Measurements from ENCODE around the gene GAGE13. TPM values are rescaled to one million over a fixed set of nuclear protein-coding genes. Genes with fewer than 3 reads are reported as not detected.

GAGE13 gene
- total and polyA plus RNA-seq, 2 of the 8 experiments (the other 6 are each of a cell fraction or from before 2014, with no cell fraction given) = not detected

DNA sequence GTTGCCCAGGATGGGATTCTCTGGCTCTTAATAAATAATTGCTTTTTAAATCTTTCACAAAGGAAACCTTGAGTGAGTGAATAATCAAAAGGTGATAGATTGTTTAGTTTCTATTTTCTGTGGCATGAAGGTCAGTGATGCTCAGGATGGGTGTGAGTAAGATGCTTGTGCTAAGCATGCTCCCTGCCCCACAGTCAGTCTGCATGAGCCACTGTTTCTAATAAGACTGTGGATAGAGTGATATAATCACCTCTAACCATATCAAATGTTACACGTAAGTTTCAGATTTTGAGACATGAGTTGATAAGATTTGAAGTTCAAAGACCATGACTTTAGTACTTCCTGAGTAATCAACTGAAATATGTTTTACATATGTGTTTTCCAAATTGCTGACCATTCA, 30.7 kb upstream of the GAGE13 start:
- Histone ChIP-seq H4K91ac (replicated peaks; ENCODE audit: insufficient read length, low read length) (no peak overlapping the region), H2BK120ac (replicated peaks; ENCODE audit: low read depth, low read length) (no peak overlapping the region), H2BK5ac (ENCODE audit: low read depth, low read length) (no peak overlapping the region), H3K18ac (ENCODE audit: extremely low read depth, low read length) (no peak overlapping the region), H3K23ac (ENCODE audit: insufficient read length) (no peak overlapping the region), H3K56ac (replicated peaks; ENCODE audit: insufficient read length, low read depth, low read length) (no peak overlapping the region), H4K5ac (ENCODE audit: insufficient read length, low read depth, low read length) (no peak overlapping the region), H3K79me2 (ENCODE audit: control insufficient read depth in 1 of 2, insufficient read depth in 2 of 2, low read length in 2 of 2) (no peaks in the 10 kb centered on the region), H3K27ac (ENCODE audit: low read depth, low read length) (no peak overlapping the region), H3K4me2 (ENCODE audit: insufficient read depth in 1 of 2, low read depth in 2 of 2, low read length in 2 of 2) (no peak overlapping the region), H3K4me1 (replicated peaks in 1 of 4; ENCODE audit: control insufficient read depth in 3 of 4, insufficient read depth in 4 of 4, low read length in 3 of 4) (no peaks in the 10 kb centered on the region), H3K23me2 (ENCODE audit: low read depth, low read length) (no peaks in the 10 kb centered on the region), H3K79me1 (ENCODE audit: low read depth, low read length) (no peaks in the 10 kb centered on the region), H2BK12ac (ENCODE audit: low read depth, low read length) (no peak overlapping the region), H2BK20ac (ENCODE audit: low read length) (no peak overlapping the region), H2AK5ac (ENCODE audit: low read depth, low read length) (no peak overlapping the region), H3K9me3 (ENCODE audit: insufficient read depth in 2 of 2, low read depth in 1 of 2, low read length in 1 of 2) (no peaks in the 10 kb centered on the region), H4K8ac (ENCODE audit: extremely low read depth, insufficient read depth, low read length) (no peak overlapping the region), H3K14ac (ENCODE audit: insufficient read length) (no peak overlapping the region), H2BK15ac (ENCODE audit: low read length) (no peak overlapping the region), H3K4me3 (ENCODE audit: extremely low read depth in 1 of 4, insufficient read depth in 2 of 4, low read depth in 3 of 4, low read length in 4 of 4) (no peak overlapping the region), H4K20me1 (replicated peaks in 1 of 2; ENCODE audit: control insufficient read depth in 1 of 2, insufficient read depth in 2 of 2, low read length in 2 of 2) (no peaks in the 10 kb centered on the region), H2AFZ (ENCODE audit: low read length) (no peak overlapping the region), H3K9ac (replicated peaks in 1 of 4; ENCODE audit: extremely low read depth in 1 of 4, low read depth in 3 of 4, low read length in 3 of 4) (no peak overlapping the region), H3K4ac (replicated peaks; ENCODE audit: insufficient read length, low read depth, low read length) (no peak overlapping the region), H3K27me3 (replicated peaks in 1 of 4; ENCODE audit: control insufficient read depth in 3 of 4, extremely low read depth in 1 of 4, insufficient read depth in 3 of 4, low read length in 3 of 4) (no peaks in the 10 kb centered on the region), H3K36me3 (ENCODE audit: control insufficient read depth in 2 of 4, insufficient read depth in 4 of 4, low read length in 3 of 4) (no peaks in the 10 kb centered on the region)
- DNase-seq (ENCODE audit: low read depth in 1 of 2, low spot score in 2 of 2) (no peak), FAIRE-seq (no peak)
- 92% methylated on average over 1 of the region's 1 CpG; no CpG with 5 or more reads in 1 of the 2 experiments for WGBS, 2 experiments (ENCODE audit: extremely low coverage in 1 of 2, insufficient coverage in 1 of 2, insufficient read length in 1 of 2, insufficient replicate concordance in 2 of 2, low coverage in 1 of 2, low lambda C conversion rate in 2 of 2, missing lambda C conversion rate in 1 of 2)
- ChIA-PET POLR2A (ENCODE audit: partially characterized antibody) (no interaction called here), CTCF (ENCODE audit: partially characterized antibody) (no interaction called here)
- no peak for TF ChIP-seq SIN3A (conservative IDR thresholded peaks at IDR 0.05 in 1 of 2, IDR thresholded peaks at IDR 0.05 in 1 of 2; ENCODE audit: low read depth in 1 of 2, low read length in 2 of 2)
- no peak for TF ChIP-seq CHD1 (IDR thresholded peaks at IDR 0.05; ENCODE audit: low read depth, low read length)
- TF ChIP-seq GABPA (IDR thresholded peaks at IDR 0.05; ENCODE audit: borderline replicate concordance, insufficient read depth, low read length) = no peak
- no peak for TF ChIP-seq CTBP2 (IDR thresholded peaks at IDR 0.05; ENCODE audit: borderline replicate concordance, insufficient read depth, insufficient read length, low read length)
- TF ChIP-seq CBX5 (IDR thresholded peaks at IDR 0.05; ENCODE audit: low read depth, low read length) = no peak
- no peak for TF ChIP-seq SRF (IDR thresholded peaks at IDR 0.05; ENCODE audit: low read depth, low read length)
- TF ChIP-seq ASH2L (IDR thresholded peaks at IDR 0.05; ENCODE audit: low read length) = no peak
- no peak for TF ChIP-seq MAFK (IDR thresholded peaks at IDR 0.05; ENCODE audit: low read depth, low read length)
- no peak for TF ChIP-seq BACH1 (IDR thresholded peaks at IDR 0.05; ENCODE audit: low read length)
- no peak for TF ChIP-seq EGR1 (IDR thresholded peaks at IDR 0.05; ENCODE audit: borderline replicate concordance, low read depth, low read length)
- no peak for TF ChIP-seq EZH2 (IDR thresholded peaks at IDR 0.05; ENCODE audit: low read depth, low read length, severe bottlenecking)
- no peak for TF ChIP-seq NRF1 (IDR thresholded peaks at IDR 0.05; ENCODE audit: low read depth, low read length)
- no peak for TF ChIP-seq POLR2AphosphoS5 (IDR thresholded peaks at IDR 0.05; ENCODE audit: low read depth, low read length)
- no peak for TF ChIP-seq TAF7 (optimal IDR thresholded peaks at IDR 0.05; ENCODE audit: borderline replicate concordance, low read depth, low read length)
- no peak for TF ChIP-seq CEBPB (IDR thresholded peaks at IDR 0.05; ENCODE audit: low read depth, low read length)
- no peak for TF ChIP-seq SIX5 (IDR thresholded peaks at IDR 0.05; ENCODE audit: low read depth, low read length)
